Measurements from ENCODE around the gene NRBP1. TPM values are rescaled to one million over a fixed set of nuclear protein-coding genes. Genes with fewer than 3 reads are reported as not detected.
A peak's percentile ranks its signal among the peaks of the same experiment; 100 is the strongest.

The NRBP1 gene
- total RNA-seq: 10 to 100 TPM; 60.0 to 63.3 TPM

- intact Hi-C loops (cut with micrococcal nuclease): loop anchor here (1.0 to 2.0 kb wide), 10 partner anchors 19 to 378 kb away; partner anchors contain the start of genes ATRAID, CCDC121, EIF2B4 and GPN1
- Mint-ChIP-seq H3K27ac (peak within 1 kb of the TSS; percentile 94), H3K36me3 (ENCODE audit: low read depth) (peaks cover 10% of the 10 kb centered on the region), H3K4me1 (ENCODE audit: low read depth) (peaks cover 31% of the 10 kb centered on the region), H3K9me3 (no peaks in the 10 kb centered on the region), H3K27me3 (ENCODE audit: low read depth) (no peaks in the 10 kb centered on the region), H3K4me3 (peak within 1 kb of the TSS; percentile 98)
- DNase-seq: peak; percentile 94
- CTCF ChIA-PET: interaction anchor here (3.2 to 4.2 kb wide), 3 partner anchors 20 to 254 kb away, joined by 13 to 35 read pairs (median 29); partner anchors contain the start of genes PPM1G and ZNF513
Observed at GRCh38 chr2:27428213-27428977, at the start of gene NRBP1. NRBP1 (plus strand) TSS chr2:27428631; CDS start chr2:27433274, 4,643 bp downstream.

GRCh38 chr2:27378809-27379290, 49.6 kb upstream of the NRBP1 start:
- Mint-ChIP-seq H3K9me3 (no peaks in the 10 kb centered on the region), H3K4me3 (peak overlapping the region; percentile 22), H3K27me3 (ENCODE audit: low read depth) (no peaks in the 10 kb centered on the region), H3K36me3 (ENCODE audit: low read depth) (peaks cover 21% of the 10 kb centered on the region), H3K27ac (no peak overlapping the region), H3K4me1 (ENCODE audit: low read depth) (peaks cover 23% of the 10 kb centered on the region)
- intact Hi-C loops (cut with micrococcal nuclease): no loop called here
- DNase-seq: no peak
- CTCF ChIA-PET: interaction anchor here (1.4 to 3.1 kb wide), 2 partner anchors 8 to 51 kb away, joined by 4 to 13 read pairs; partner anchors contain the start of genes NRBP1 and SNX17

- Mint-ChIP-seq H3K4me3 (peak overlapping the region; percentile 79), H3K9me3 (no peaks in the 10 kb centered on the region), H3K27me3 (ENCODE audit: low read depth) (no peaks in the 10 kb centered on the region), H3K27ac (peak overlapping the region; percentile 85), H3K4me1 (ENCODE audit: low read depth) (peaks cover 29% of the 10 kb centered on the region), H3K36me3 (ENCODE audit: low read depth) (peaks cover 23% of the 10 kb centered on the region)
- CTCF ChIA-PET: interaction anchor here (1.1 to 3.1 kb wide), 4 partner anchors 8 to 304 kb away, joined by 3 to 13 read pairs (median 8); partner anchors contain the start of genes NRBP1 and SNX17
- intact Hi-C loops (cut with micrococcal nuclease): no loop called here
- DNase-seq: no peak
Observed at GRCh38 chr2:27379383-27379835, 49.0 kb upstream of the NRBP1 start.

DNA sequence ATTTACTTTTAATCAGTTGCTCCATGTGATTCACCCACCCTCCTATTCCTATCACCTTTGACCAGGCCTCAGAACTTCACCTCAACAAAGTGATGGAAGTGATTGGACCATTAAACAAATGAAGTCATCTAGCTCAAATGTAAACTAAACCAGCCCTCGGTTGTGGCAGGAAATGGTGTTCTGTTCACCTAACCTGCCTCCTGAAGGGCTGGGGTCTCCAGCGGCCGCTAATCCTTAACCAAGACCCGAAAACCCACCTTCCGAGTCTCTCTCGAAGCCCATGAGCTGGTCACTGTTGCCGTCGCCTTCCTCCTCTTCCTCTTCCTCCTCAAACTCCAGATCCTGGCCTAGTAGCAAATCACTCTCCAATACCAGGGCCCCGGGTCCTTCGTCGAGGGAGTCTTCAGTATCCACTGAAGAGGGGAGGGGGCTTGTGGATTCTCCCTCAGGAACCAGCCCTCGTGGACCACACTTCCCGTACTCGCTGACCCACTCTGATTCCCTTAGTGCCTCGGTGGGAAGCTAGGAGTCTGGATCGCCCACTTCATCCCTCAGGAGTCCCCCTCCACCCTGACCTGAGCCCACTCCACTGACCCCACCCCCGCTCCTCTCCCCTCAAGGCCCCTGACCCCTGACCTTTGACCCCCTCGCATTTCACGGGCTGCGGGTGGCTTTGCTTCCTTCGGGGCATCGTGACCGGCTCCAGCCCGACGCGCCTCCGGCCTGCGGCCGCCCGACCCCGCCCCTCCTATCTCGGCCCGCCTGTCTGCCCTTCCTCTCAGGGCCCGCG, 48.4 kb upstream of the NRBP1 start:
- H3K27me3 Mint-ChIP-seq (ENCODE audit: low read depth): no peaks in the 10 kb centered on the region
- H3K4me1 Mint-ChIP-seq (ENCODE audit: low read depth): peaks cover 30% of the 10 kb centered on the region
- CTCF ChIA-PET: interaction anchor here (1.1 to 3.1 kb wide), 4 partner anchors 9 to 303 kb away, joined by 3 to 13 read pairs (median 8); partner anchors contain the start of genes NRBP1 and SNX17
- H3K36me3 Mint-ChIP-seq (ENCODE audit: low read depth): peaks cover 23% of the 10 kb centered on the region
- peak overlapping the region; percentile 85 for H3K27ac Mint-ChIP-seq
- intact Hi-C loops (cut with micrococcal nuclease): loop anchor here (1.0 to 2.0 kb wide), 5 partner anchors 10 to 109 kb away; partner anchors contain the start of genes EIF2B4, GTF3C2, IFT172 and PPM1G
- H3K4me3 Mint-ChIP-seq: peak overlapping the region; percentile 79
- H3K9me3 Mint-ChIP-seq: no peaks in the 10 kb centered on the region
- peak; percentile 57 for DNase-seq

GRCh38 chr2:27380626-27381545, 47.5 kb upstream of the NRBP1 start, which contains the start of gene ZNF513:
ZNF513 (minus strand) TSS chr2:27380734; CDS start chr2:27380526, 208 bp downstream.
- Mint-ChIP-seq H3K4me3 (peak within 1 kb of the TSS; percentile 79), H3K27me3 (ENCODE audit: low read depth) (no peaks in the 10 kb centered on the region), H3K9me3 (no peaks in the 10 kb centered on the region), H3K4me1 (ENCODE audit: low read depth) (peaks cover 30% of the 10 kb centered on the region), H3K36me3 (ENCODE audit: low read depth) (peaks cover 30% of the 10 kb centered on the region), H3K27ac (peak within 1 kb of the TSS; percentile 86)
- intact Hi-C loops (cut with micrococcal nuclease): loop anchor here (1.0 to 2.0 kb wide), 5 partner anchors 11 to 108 kb away; partner anchors contain the start of genes EIF2B4, GTF3C2, IFT172 and PPM1G
- peak; percentile 93 for DNase-seq
- CTCF ChIA-PET: interaction anchor here (0.5 to 3.1 kb wide), 5 partner anchors 14 to 302 kb away, joined by 3 to 13 read pairs (median 5); partner anchors contain the start of gene NRBP1

GRCh38 chr2:27381577-27382181, 46.8 kb upstream of the NRBP1 start:
- peak overlapping the region; percentile 77 for H3K4me3 Mint-ChIP-seq
- peaks cover 30% of the 10 kb centered on the region for H3K36me3 Mint-ChIP-seq (ENCODE audit: low read depth)
- peaks cover 30% of the 10 kb centered on the region for H3K4me1 Mint-ChIP-seq (ENCODE audit: low read depth)
- CTCF ChIA-PET: interaction anchor here (0.5 to 3.1 kb wide), 3 partner anchors 15 to 217 kb away, joined by 3 to 13 read pairs (median 5); partner anchors contain the start of gene NRBP1
- H3K9me3 Mint-ChIP-seq: no peaks in the 10 kb centered on the region
- no peak for DNase-seq
- intact Hi-C loops (cut with micrococcal nuclease): loop anchor here (2.0 kb wide), 1 partner anchor 49 kb away; no protein-coding TSS in a partner anchor
- H3K27ac Mint-ChIP-seq: peak overlapping the region; percentile 86
- no peaks in the 10 kb centered on the region for H3K27me3 Mint-ChIP-seq (ENCODE audit: low read depth)

DNA sequence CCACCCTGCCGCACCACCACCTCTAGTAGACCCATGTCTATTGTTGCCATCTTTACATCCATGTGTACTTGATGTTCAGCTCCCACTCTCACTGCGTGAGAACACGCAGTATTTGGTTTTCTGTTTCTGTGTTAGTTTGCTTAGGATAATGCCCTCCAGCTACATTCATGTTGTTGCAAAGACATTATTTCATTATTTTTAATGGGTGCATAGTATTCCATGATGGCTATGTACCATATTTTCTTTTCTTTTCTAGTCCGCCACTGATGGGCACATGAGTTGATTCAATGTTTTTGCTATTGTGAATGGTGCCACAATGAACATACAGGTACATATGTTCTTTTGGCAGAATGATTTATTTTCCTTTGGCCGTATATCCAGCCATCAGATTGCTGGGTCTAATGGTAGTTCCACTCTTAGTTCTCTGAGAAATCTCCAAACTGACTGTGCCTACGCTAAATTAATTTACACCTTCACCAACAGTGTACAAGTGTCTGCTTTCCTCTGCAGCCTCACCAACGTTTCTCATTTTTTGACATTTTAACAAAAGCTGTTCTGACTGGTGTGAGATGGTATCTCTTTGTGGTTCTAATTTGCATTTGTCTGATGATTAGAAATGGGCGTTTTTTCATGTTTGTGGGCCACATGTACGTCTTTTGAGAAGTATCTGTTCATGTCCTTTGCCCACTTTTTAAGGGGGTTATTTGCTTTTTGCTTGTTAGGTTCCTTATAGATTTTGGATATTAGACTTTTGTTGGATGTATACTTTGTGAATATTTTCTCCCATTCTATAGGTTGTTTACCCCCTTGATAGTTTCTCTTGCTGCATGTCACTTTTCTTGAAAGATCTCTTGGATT, 37.4 kb upstream of the NRBP1 start:
- CTCF ChIA-PET: no interaction called here

GRCh38 chr2:27393225-27393624, 35.2 kb upstream of the NRBP1 start:
- Mint-ChIP-seq H3K9me3 (no peaks in the 10 kb centered on the region), H3K36me3 (ENCODE audit: low read depth) (peaks cover 22% of the 10 kb centered on the region), H3K4me3 (no peak overlapping the region), H3K27me3 (ENCODE audit: low read depth) (no peaks in the 10 kb centered on the region), H3K4me1 (ENCODE audit: low read depth) (peaks cover 42% of the 10 kb centered on the region), H3K27ac (no peak overlapping the region)
- no peak for DNase-seq
- CTCF ChIA-PET: interaction anchor here (1.4 kb wide), 1 partner anchor 17 kb away, joined by 3 read pairs; the partner anchor contains the start of gene PPM1G
- intact Hi-C loops (cut with micrococcal nuclease): no loop called here

More for the DNA sequence above, 37.4 kb upstream of the NRBP1 start:
- Mint-ChIP-seq H3K4me1 (ENCODE audit: low read depth) (peaks cover 30% of the 10 kb centered on the region), H3K27me3 (ENCODE audit: low read depth) (no peaks in the 10 kb centered on the region), H3K9me3 (no peaks in the 10 kb centered on the region), H3K36me3 (ENCODE audit: low read depth) (peaks cover 20% of the 10 kb centered on the region), H3K4me3 (no peak overlapping the region), H3K27ac (peak overlapping the region; percentile 21)
- no peak for DNase-seq
- intact Hi-C loops (cut with micrococcal nuclease): no loop called here

DNA sequence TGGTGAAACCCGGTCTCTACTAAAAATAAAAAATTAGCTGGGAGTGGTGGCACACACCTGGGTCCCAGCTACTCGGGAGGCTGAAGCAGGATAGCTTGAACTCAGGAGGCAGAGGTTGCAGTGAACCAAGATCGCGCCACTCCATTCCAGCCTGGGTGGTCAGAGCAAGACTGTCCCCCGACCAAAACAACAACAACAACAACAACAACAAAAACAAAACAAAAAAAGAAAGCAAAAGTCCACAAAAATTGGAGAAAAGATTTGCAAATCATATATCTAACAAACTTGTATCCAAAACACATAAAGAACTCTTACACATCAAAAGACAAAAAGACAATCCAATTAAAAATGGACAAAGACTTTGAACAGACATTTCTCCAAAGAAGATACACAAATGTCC, 29.5 kb upstream of the NRBP1 start:
- Mint-ChIP-seq H3K36me3 (ENCODE audit: low read depth) (peaks cover 22% of the 10 kb centered on the region), H3K4me1 (ENCODE audit: low read depth) (peaks cover 40% of the 10 kb centered on the region), H3K27me3 (ENCODE audit: low read depth) (no peaks in the 10 kb centered on the region), H3K27ac (no peak overlapping the region), H3K9me3 (no peaks in the 10 kb centered on the region), H3K4me3 (no peak overlapping the region)
- DNase-seq: no peak
- intact Hi-C loops (cut with micrococcal nuclease): no loop called here
- CTCF ChIA-PET: no interaction called here

Data from activated naive CD4-positive, alpha-beta T cell treated with anti-CD3 and anti-CD28 coated beads for 36 hours (primary cell).